Stimulated activated CD8-positive, alpha-beta memory T cell treated with anti-CD3 and anti-CD28 coated beads, Interleukin-2, amount 100 ng/mL, for 48 hours (primary cell): ENCODE results near the gene SPRED1.

ENCODE experiments used
- DNase-seq, 2 donors: peaks; one replicate each; pipeline ENCODE4 v3.0.0-alpha.2; 2020; ENCODE audit warnings: low read depth in 2 of 2

SPRED1 gene

DNA sequence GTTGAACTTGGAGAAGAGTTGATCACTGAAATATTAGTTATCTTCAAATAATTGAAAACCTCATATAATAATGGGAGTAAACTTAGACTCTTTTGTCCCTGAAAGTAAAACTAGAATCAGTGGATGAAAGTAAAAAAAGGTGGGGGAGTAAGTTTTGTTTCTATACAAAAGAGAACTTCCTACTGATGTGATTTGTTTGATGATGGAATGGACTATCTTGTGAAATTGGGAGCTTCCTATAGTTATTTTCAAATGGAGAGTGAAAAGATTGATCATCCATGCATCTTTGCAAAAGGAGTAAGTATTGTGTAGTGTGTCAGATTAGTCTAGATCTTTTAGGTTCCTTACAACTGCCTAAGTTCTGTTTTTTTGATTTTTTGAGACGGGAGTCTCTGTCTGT is 28.4 kb downstream of the SPRED1 start:
- no peak for DNase-seq

DNA sequence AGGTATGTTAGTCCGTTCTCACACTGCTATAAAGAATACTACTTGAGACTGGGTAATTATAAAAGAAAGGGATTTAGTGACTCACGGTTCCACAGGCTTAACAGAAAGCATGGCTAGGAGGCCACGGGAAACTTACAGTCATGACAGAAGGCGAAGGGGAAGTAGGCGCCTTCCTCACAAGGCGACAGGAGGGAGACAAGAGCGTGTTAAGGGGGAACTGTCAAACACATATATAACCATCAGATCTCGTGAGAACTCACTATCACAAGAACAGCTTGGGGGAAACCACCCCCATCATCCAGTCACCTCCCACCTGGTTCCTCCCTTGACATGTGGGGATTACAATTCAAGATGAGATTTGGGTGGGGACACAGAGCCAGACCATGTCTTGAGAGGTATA is 30.4 kb downstream of the SPRED1 start:
- no peak for DNase-seq

DNA sequence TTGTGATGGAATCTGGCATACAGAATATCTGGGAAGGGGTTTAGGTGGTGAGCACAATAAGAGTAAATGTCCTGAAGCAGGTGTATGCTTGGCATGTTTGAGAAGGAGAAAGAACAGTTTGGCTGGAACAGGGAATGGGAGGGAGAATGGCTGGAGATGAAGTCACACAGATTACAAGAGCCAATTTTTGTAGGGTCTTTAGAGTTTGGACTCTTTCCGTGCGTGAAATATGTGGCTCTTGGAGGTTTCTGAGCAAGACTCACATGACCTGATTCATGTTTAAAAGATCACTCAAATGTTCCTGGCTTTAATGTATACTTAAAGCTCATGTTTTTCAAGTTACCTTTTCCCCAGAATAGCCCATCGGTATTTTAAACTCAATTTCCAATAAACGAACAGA is 32.8 kb downstream of the SPRED1 start:
- no peak for DNase-seq

DNA sequence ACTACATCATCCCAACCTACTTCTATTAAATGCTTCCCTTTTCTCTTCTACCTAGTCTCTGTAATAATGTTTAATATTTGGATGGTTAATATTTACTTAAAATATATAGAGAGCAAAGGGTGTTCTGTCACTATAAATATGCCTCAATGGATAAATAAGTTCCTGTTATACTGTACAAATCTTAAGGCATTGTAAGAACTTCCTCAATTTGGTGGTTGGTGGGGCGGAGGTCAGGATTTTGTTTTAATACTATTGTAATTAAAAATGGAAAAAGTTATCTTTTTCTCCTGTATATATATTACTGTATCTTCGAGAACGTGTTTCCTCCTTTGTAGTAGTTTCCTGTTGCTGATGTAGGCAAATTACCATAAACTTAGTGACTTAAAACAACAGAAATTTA is 41.5 kb downstream of the SPRED1 start:
- no peak for DNase-seq

DNA sequence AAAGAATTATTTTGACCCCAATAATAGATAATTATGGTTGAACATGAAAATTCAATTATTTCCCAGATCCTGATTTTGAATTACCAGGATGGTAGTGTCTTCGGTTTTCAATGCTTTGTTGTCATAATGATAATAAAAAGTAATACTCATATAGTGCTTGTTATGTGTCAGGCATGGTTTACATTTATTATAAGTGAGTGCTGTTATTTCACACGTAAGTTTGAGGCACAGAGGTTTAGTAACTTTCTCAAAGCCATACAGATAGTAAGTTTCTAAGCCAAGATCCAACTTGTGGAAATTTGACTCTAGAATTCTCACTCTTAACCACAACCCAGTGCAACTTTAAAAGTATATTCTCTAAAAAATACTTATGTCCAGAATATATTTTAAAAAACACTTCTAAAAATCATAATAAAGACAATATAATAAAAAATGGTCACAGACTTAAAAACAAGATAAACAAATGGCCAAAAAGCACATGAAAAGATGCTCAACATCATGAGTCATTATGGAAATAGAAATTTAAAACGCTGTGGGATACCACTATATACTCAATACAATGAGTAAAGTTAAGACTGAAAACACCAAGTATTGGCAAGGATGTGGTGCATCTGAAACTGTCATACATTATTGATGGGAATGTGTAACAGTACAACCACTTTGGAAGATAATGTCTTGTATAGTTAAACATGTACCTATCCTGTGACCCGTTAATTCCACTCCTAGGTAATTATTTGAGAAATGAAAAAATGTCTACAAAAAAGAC is 45.2 kb downstream of the SPRED1 start:
- no peak for DNase-seq

DNA sequence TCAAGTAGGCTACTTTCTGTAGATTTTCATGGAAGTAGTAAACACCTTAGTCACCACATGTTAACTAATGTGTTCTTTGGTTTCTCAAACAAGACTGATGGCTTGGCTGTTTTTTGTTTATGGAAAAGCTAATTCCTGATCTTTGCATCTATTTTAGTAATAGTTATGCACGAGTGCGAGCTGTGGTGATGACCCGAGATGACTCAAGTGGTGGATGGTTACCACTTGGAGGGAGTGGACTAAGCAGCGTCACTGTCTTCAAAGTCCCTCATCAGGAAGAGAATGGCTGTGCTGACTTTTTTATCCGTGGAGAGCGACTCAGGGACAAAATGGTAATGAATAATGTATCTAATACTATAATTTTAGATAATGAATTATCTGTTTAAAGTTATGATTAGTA is 46.6 kb downstream of the SPRED1 start:
- DNase-seq, result no peak

DNA sequence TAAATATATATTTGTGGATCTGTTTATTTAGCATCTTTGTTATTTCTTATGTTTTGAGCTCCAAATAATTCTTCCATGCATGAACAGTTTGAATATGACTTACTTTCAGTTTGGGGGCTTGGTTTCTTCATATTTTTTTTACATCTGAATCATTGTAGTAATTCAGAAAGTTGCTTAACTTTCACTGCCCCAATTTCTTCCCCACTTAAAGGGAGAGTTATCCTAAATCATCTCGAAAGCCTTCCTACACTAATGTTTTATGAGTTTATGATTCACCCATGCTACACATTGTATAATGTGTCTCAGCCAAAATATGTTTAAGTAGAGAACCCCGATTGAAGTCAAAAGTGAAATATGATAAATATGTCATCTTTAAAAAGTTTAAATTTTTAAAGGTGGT is 47.8 kb downstream of the SPRED1 start:
- DNase-seq, result no peak

DNA sequence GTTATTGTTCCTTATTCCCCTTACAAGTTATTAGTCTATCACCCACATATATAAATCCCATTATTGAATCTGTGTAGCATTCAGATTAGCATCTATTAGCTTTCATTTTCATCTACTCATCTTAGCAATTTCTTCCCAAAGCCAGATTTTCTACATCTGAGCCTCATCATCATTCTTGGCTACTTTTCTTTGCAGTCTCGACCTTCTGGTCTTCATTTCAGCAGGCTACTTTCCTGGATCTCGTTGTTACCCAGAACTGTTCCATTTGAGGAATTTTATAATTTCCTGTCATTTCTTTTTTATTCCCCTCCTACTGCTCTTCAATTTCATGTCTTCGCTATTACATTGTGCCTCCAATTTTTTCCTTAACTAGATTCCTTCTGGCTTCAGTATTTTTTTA is 51.8 kb downstream of the SPRED1 start:
- no peak for DNase-seq

DNA sequence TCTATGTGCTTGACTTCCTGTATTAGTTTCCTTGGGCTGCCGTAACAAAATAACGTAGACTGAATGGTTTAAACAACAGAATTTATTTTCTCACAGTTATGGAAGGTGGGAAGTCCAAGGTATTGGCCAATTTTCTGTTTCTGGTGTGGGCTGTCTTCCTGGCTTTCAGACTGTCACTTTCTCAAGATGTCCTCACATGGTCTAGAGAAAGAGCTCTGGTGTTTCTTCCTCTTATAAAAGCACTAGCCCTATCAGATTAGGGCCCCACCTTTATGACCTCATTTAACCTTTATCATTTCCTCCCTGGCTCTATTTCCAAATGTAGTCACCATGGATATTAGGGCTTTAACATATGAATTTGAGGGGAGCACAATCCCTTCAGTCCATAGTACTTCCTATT is 54.6 kb downstream of the SPRED1 start:
- no peak for DNase-seq

DNA sequence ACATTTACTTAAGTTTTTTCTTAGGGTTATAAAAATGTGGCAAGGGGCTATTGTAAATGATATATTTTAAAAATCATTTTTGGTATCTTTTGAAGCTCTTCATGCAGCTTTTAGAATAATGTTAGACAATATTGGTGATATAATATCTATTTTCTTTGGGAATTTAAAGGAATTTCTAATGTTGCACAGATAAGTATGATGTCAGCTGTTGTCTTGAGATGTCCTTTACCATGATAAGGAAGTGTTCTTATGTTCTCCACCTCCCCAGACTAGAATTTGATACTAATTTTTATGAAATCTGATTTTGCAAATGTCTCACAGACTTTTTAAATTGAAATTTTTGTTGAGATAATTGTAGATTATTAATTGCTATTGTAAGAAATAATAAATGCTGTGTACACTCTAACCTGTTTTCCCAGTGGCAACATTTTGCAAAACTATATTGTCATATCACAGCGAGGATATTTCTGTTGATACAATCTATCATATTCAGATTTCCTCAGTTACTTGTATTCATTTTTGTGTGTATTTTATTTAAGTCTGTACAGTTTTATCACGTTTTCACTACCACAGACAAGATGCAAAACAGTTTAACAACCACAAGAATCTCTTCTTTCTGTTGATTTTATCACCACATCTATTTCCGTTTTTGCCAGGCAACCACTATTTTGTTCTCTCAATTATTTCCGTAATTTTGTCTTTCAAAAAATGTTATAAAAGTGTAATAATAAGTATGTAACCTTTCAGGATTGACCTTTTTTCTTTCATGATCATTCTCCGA is 55.4 kb downstream of the SPRED1 start:
- no peak for DNase-seq

DNA sequence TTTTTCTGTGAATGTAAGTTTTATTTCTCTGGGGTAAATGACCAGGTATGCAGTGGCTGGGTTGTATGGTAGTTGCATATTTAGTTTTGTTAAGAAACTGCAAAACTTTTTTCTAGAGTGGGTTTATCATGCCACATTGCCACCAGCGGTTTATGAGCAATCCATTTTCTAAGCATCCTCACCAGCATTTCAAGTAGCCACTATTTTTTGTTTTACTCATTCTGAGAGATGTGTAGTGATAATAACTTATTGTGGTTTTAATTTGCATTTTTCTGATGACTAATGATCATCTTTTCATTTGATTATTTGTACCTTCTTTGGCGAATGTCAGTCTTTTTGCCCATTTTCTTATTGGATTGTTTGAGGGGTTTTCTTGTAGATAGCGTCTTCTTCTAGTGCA is 56.2 kb downstream of the SPRED1 start:
- DNase-seq, result no peak

DNA sequence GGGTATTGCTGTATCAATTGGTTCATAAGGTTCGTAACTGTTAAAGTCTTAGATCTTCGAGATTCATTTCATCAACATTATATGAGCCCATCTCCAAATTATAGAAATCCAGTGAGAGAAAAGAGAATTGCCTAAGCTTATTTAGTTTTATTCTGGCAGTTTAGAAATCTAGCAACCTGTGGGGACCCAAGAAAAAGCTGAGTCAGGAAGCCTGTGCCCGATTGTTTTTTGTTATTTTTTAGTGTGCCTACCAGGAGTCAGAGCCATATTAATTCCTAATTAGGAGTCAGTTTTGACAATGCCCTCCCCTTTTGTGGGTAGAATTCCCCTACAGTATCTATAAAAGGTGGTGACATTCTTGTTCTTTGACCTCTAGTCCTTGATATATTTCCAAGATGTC is 59.6 kb downstream of the SPRED1 start:
- no peak for DNase-seq

DNA sequence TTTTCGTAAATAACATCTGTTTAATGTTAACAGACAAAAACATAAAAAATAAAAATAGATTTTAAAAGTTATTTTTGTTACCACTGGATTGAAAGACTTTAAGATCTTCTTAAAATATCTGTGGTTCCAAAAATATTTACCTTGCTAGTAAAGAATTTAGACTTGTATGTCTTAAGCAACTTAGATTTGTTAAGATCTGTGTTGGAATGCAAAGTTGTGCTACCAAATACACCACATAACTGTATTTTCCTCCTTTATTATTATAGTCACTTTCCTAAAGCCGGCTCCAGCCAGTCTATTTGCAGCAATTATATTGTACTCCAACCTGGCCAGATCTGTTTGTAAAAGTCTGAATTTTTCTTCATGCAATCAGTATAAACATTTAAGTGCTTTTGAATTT is 63.7 kb downstream of the SPRED1 start:
- DNase-seq, result no peak

DNA sequence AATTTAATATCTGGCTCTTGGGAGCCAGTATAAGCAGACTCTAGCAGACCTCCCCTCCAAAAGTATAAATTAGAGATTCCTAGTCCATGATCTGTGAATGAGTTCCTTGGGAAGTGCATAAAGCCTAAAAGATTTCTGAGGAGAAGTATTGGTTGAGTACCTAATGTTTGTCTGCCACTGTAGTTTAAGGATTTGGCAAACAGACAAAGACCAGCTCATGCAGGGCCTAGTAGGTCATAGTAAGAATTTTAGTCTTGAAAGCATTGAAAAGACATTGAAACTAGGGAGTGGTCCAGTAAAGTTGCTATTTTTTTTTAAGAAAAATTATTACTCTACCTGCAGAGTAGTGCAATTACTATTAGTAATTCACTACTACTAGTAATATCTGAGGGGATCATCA is 67.5 kb downstream of the SPRED1 start:
- no peak for DNase-seq

DNA sequence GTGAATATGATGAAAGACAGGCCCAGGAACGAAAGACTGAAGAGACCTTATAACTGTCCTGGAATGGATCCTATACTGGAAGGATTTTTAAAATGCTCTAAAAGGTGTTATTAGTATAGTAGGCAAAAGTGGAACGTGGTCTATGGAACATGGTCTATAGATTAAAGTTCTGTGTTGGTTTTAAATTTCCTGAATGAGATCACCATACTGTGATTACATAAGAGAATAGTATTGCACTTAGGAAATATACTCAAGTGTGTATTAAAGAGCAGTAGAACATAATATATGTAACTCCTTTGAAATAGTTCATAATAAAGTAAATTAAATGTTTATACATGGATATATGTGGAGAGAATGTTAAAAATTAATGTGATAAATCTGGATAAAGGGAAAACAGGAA is 68.2 kb downstream of the SPRED1 start:
- no peak for DNase-seq

DNA sequence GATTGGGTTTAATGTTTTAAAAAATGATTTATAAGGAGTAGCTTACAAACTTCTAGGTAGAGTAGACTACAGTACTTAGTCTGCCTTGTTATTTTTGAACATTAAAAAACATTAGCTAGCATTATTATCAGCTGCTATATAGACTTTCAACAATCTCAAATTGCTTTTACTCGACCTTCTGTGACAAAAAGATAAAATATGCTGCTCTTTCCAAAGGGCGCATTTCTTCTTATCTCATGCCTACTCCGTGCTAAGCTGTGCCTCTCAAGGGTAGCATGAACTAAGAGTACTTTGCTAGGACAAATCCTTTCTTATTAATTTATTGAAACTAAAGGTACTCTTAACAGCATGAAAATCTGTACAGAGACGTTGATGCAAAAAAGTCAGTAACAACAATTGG is 71.3 kb downstream of the SPRED1 start:
- no peak for DNase-seq

DNA sequence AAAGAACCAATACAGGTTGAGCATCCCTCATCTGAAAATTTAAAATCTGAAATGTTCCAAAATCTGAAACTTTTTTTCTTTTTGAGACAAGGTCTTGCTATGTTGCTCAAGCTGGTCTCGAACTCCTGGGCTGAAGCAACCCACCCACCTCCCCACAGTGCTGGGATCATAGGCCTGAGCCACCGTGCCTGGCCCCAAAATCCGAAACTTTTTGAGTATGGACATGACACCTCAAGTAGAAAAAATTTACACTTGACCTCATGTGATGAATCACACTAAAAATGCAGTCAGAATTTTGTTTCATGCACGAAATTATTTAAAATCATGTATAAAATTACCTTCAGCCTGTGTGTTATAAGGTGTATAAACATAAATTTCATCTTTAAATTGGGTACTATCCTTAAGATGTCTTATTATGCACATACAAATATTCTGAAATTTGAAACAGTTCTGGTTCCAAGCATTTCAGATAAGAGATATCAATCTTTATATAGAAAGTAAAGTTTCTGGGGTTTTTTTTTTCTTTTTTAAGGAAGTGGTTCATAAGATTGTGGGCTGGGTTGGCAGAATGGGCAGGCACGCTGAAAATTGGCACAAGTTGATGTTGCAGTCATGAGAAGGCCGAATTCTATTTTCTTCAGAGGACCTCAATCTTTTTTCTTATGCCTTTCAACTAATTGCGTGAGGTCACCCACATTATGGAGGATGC is 72.5 kb downstream of the SPRED1 start:
- DNase-seq, result no peak

DNA sequence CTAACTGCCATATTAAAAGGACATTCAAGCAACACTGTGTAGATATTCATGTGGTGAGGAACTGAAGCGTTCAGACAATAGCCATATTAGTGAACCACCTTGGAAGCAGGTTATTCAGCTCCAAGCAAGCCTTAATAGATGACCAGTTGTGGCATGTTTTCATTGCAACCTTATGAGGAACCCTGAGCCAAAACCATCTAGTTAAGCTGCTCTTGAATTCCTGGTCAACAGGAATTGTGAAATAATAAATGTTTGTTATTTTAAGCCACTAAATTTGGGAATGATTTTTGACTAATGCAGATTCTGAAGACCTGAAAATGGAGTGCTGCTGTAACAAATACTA is 73.0 kb downstream of the SPRED1 start:
- no peak for DNase-seq

DNA sequence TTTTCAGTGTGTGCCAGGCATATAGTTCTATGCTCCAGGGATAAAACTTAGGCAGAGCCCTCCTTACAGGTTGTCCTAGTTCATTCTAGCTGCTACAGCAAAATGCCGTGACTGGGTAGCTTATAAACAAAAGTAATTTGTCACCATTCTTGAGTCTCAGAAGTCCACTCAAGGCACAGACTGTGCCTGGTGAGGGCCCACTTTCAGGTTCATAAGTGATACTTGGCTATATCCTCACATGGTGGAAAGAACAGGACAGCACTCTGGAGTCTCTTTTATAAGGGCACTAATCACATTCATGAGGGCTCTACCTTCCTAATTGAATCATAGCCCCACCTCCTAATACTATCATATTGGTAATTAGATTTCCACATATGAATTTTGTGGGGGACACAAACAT is 80.1 kb downstream of the SPRED1 start:
- DNase-seq, result no peak

DNA sequence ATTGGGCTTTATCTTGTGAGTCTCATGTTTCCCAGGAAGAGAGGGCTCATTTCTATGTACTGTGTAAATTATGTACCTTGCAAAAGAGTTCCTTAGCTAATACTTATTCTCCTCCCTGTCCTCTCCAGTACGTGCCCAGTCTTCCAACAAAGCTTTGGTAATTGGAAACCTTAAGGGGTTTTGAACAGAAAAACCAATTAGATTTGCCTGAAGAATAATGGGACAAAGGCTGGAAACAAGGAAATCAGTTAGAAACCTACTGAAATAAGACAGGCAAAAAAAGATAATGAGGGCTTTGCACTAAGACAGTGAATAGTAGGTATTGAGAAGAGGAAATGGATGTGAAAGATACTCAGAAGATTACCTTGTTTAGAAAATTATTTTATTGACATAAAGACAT is 82.5 kb downstream of the SPRED1 start:
- no peak for DNase-seq

DNA sequence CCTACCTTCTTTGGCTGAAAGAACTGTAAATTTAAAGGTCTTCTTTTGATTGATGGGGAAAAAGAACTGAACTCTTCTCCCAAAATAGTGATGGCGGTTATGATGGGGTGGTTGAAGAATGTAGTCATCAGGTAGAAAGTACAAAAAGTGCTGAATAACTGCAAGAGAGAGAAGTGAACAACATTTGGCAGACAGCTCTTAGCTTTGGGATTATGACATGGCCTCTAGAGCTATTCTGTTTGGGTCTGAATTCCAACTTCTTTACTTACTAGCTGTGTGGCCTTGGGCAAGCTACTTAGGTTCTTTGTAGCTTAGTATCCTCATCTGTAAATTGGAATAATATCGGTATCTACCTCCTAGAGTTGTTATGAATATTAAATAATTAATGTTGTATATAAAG is 91.7 kb downstream of the SPRED1 start:
- no peak for DNase-seq

DNA sequence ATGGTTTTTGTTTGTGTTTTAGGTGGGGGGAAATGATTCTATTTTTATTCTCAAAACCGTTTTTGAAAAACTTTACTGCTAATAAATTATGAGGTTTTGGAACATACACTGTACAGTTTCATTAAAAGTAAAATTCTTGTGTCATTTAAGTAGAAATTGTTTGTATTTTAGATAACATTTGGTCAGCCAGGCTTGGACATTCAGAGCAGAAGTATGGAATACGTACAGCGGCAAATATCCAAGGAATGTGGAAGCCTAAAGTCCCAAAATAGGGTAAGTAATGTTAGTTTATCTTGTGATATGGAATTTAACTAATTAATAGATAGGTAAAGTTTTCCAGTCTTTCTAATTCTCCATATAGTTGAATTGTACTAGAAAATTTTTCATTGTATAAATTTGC is 96.6 kb downstream of the SPRED1 start:
- no peak for DNase-seq

DNA sequence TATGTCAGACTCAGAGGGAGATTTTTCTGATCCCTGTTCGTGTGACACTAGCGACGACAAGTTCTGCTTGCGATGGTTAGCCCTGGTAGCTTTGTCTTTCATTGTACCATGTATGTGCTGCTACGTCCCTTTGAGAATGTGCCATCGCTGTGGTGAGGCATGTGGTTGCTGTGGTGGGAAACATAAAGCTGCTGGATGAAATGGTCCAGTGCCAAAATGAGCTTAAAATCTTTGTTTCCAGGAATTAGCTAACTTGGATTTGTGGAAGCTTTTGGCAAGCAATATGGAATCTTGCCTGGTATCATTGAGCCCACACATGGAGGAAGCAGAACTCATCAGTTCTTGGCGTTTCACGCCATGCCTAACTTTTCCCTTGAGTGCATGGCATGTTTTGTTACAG is 98.8 kb downstream of the SPRED1 start:
- DNase-seq, result no peak
